Keratinocyte (primary cell): ENCODE measurements around the gene SEC61B. TPM values are rescaled to one million over a fixed set of nuclear protein-coding genes. Genes with fewer than 3 reads are reported as not detected.

Experiments used
- DNase-seq: peaks from one replicate; pipeline ENCODE4 v3.0.0-alpha.2; 2011; ENCODE audit warnings: low read depth, missing footprints, low spot score
- FAIRE-seq: peaks from 2 replicates; lab custom pipeline; 2011; peaks lifted over from hg19 to GRCh38; lab: Jason Lieb, UNC
- H2AFZ ChIP-seq: 2 replicates; pipeline ENCODE4 v1.6.0; 2012; ENCODE audit warnings: low read length, control low read depth, inconsistent platforms; ENCODE audit not compliant: control insufficient read depth
- H3K27ac ChIP-seq: 2 replicates; pipeline ENCODE4 v1.5.1; 2011; ENCODE audit warnings: low read length; ENCODE audit not compliant: control insufficient read depth, insufficient read depth
- H3K27me3 ChIP-seq: 3 replicates; pipeline ENCODE4 v1.6.0; 2011; ENCODE audit warnings: low read length; ENCODE audit not compliant: control insufficient read depth, insufficient read depth; ENCODE audit errors: extremely low read depth
- H3K36me3 ChIP-seq, 2 experiments: 2 replicates in 1 of 2; 3 replicates in 1 of 2; pipeline ENCODE4 v1.5.1; 2011; ENCODE audit warnings: low read length in 2 of 2, mild to moderate bottlenecking in 1 of 2; ENCODE audit not compliant: control insufficient read depth in 2 of 2, insufficient read depth in 2 of 2; ENCODE audit errors: extremely low read depth in 1 of 2
- H3K4me1 ChIP-seq: 3 replicates; pipeline ENCODE4 v1.5.1; 2011; ENCODE audit warnings: low read length; ENCODE audit not compliant: control insufficient read depth, insufficient read depth; ENCODE audit errors: extremely low read depth
- H3K4me2 ChIP-seq: 3 replicates; pipeline ENCODE4 v1.6.0; 2011; ENCODE audit warnings: low read depth, low read length; ENCODE audit not compliant: control insufficient read depth, insufficient read depth; ENCODE audit errors: extremely low read depth
- H3K4me3 ChIP-seq, 3 experiments: fragments of 200-600 bp in 1 of 3; sonication (generic) in 1 of 3; 2 replicates in 2 of 3; 3 replicates in 1 of 3; pipeline ENCODE4 v1.5.1; 2011 to 2016; ENCODE audit warnings: low read length in 3 of 3, mild to moderate bottlenecking in 3 of 3, control low read depth in 2 of 3, inconsistent platforms in 1 of 3, low read depth in 1 of 3, mixed read lengths in 1 of 3, mixed run types in 1 of 3, moderate library complexity in 1 of 3; ENCODE audit not compliant: control insufficient read depth in 2 of 3, insufficient read depth in 2 of 3; ENCODE audit errors: extremely low read depth in 1 of 3
- H3K79me2 ChIP-seq: 2 replicates; pipeline ENCODE4 v1.6.0; 2012; ENCODE audit warnings: low read length; ENCODE audit not compliant: control insufficient read depth, insufficient read depth
- H3K9ac ChIP-seq: 3 replicates; pipeline ENCODE4 v1.6.0; 2011; ENCODE audit warnings: low read length; ENCODE audit not compliant: control insufficient read depth, insufficient read depth; ENCODE audit errors: extremely low read depth
- H3K9me1 ChIP-seq: 3 replicates; pipeline ENCODE4 v1.6.0; 2011; ENCODE audit warnings: low read length; ENCODE audit not compliant: control insufficient read depth, insufficient read depth; ENCODE audit errors: extremely low read depth
- H3K9me3 ChIP-seq: 2 replicates; pipeline ENCODE4 v1.5.1; 2012; ENCODE audit warnings: low read depth, low read length; ENCODE audit not compliant: control insufficient read depth
- H4K20me1 ChIP-seq: 3 replicates; pipeline ENCODE4 v1.6.0; 2011; ENCODE audit warnings: low read length; ENCODE audit not compliant: control insufficient read depth, insufficient read depth; ENCODE audit errors: extremely low read depth
- EZH2 ChIP-seq: IDR thresholded peaks from one replicate; pipeline ENCODE4 v1.6.1; 2012; ENCODE audit warnings: inconsistent platforms, mild to moderate bottlenecking, low read length, moderate library complexity
- dilution Hi-C: fragments of 300-500 bp; cut with MboI; formaldehyde crosslinking; loops from one replicate; pipeline ENCODE4 v1.7.0; 2020; ENCODE audit warnings: low sequenced_read_pairs; ENCODE audit not compliant: extremely low pct_ligation_motif_present
- polyA plus RNA-seq, 5 experiments: library from polyadenylated mRNA; depleted of rRNA in 3 of 5; stranded (reverse) in 3 of 5; stranded (forward) in 1 of 5; unstranded in 1 of 5; fragments of >200 nt; gene quantifications; 1 replicate in 1 of 5; 2 replicates in 3 of 5; 3 replicates in 1 of 5; pipeline versions ENCODE4 v1.2.1 to v1.2.3, GENCODE V29; 2011 to 2012; ENCODE audit warnings: missing spikeins in 2 of 5, low read depth in 1 of 5, low replicate concordance in 1 of 5
- TF ChIP-seq, protein P1 (sequence below), 3 experiments: IDR thresholded peaks in 1 of 3; conservative IDR thresholded peaks in 1 of 3; optimal IDR thresholded peaks in 1 of 3; 2 replicates in 2 of 3; 3 replicates in 1 of 3; pipeline versions ENCODE3 to v1.5.1; 2011; ENCODE audit warnings: low read length in 3 of 3, mild to moderate bottlenecking in 3 of 3, moderate library complexity in 2 of 3, control low read depth in 1 of 3, inconsistent platforms in 1 of 3; ENCODE audit not compliant: insufficient read depth in 2 of 3; ENCODE audit errors: extremely low read depth in 1 of 3

SEC61B gene
- polyA plus RNA-seq, 1 donor (not counting 4 experiments of a cell fraction or from before 2014, with no cell fraction given), result 207 TPM

DNA sequence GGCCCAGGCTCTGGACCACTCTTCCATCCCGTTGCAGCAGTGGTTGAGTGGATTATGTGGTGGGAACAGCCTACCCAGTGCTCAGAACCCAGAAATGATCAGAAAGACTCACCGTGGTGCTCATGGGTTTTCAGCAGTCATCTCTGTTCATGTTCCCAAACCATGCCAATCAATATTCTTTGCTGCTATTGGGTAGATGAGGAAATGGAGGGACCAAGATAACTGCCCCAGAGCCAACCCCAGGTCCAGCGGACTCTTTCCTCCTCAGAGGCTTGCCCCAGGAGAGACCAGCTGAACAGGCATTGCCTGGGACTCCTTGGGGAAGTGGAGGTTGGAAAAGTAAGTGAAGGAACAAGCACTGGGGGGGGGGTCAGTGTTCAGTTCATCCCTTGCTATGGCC is 38.5 kb upstream of the SEC61B start:
- FAIRE-seq (no peak), DNase-seq (no peak)
- Histone ChIP-seq H3K9me3 (no peaks in the 10 kb centered on the region), H3K36me3 (no peaks in the 10 kb centered on the region), H3K79me2 (no peaks in the 10 kb centered on the region), H3K4me3 (no peak overlapping the region), H3K27me3 (peaks cover 8% of the 10 kb centered on the region), H3K27ac (no peak overlapping the region), H3K9me1 (no peaks in the 10 kb centered on the region), H3K4me2 (no peak overlapping the region), H3K9ac (no peak overlapping the region), H3K4me1 (peaks cover 2% of the 10 kb centered on the region), H2AFZ (no peak overlapping the region), H4K20me1 (no peaks in the 10 kb centered on the region)
- dilution Hi-C loops, result no loop called here
- no peak for TF ChIP-seq EZH2
- TF ChIP-seq, protein P1, sequence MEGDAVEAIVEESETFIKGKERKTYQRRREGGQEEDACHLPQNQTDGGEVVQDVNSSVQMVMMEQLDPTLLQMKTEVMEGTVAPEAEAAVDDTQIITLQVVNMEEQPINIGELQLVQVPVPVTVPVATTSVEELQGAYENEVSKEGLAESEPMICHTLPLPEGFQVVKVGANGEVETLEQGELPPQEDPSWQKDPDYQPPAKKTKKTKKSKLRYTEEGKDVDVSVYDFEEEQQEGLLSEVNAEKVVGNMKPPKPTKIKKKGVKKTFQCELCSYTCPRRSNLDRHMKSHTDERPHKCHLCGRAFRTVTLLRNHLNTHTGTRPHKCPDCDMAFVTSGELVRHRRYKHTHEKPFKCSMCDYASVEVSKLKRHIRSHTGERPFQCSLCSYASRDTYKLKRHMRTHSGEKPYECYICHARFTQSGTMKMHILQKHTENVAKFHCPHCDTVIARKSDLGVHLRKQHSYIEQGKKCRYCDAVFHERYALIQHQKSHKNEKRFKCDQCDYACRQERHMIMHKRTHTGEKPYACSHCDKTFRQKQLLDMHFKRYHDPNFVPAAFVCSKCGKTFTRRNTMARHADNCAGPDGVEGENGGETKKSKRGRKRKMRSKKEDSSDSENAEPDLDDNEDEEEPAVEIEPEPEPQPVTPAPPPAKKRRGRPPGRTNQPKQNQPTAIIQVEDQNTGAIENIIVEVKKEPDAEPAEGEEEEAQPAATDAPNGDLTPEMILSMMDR (optimal IDR thresholded peaks at IDR 0.05 in 1 of 3, IDR thresholded peaks at IDR 0.05 in 1 of 3, conservative IDR thresholded peaks at IDR 0.05 in 1 of 3; ENCODE audit: extremely low read depth in 1 of 3, insufficient read depth in 2 of 3, low read length in 3 of 3), result no peak

DNA sequence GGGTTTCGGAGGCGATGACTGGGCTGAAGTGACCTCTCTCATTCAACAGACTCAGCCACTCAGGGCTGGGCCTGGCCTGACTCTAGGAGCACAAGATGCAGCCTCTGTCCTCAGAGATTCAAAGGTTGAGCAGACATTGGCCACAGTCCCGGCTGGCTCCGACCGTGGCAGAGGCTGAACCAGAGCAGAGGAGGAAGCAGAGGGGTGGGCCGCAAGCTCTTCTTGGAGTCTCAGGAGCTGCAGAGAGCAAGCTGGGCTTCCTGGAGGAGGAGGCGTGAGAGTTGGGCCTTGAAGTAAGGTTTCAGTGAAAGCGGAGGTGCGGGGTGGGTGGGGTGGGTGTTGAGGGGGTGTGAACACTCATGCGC is 38.0 kb upstream of the SEC61B start:
- H3K9me3 ChIP-seq, result no peaks in the 10 kb centered on the region
- no peaks in the 10 kb centered on the region for H4K20me1 ChIP-seq
- no peaks in the 10 kb centered on the region for H3K36me3 ChIP-seq
- TF ChIP-seq EZH2, result no peak
- TF ChIP-seq, protein P1 (optimal IDR thresholded peaks at IDR 0.05 in 1 of 3, IDR thresholded peaks at IDR 0.05 in 1 of 3, conservative IDR thresholded peaks at IDR 0.05 in 1 of 3; ENCODE audit: extremely low read depth in 1 of 3, insufficient read depth in 2 of 3, low read length in 3 of 3), result no peak
- peaks cover 10% of the 10 kb centered on the region for H3K27me3 ChIP-seq
- H3K9ac ChIP-seq, result no peak overlapping the region
- no peak overlapping the region for H3K27ac ChIP-seq
- FAIRE-seq (no peak), DNase-seq (no peak)
- peaks cover 2% of the 10 kb centered on the region for H3K4me1 ChIP-seq
- no peak overlapping the region for H2AFZ ChIP-seq
- no peaks in the 10 kb centered on the region for H3K9me1 ChIP-seq
- no peak overlapping the region for H3K4me2 ChIP-seq
- H3K4me3 ChIP-seq, result no peak overlapping the region
- dilution Hi-C loops, result no loop called here
- no peaks in the 10 kb centered on the region for H3K79me2 ChIP-seq
